H9 (cell line): Measurements from ENCODE around the gene APBB2. TPM values are rescaled to one million over a fixed set of nuclear protein-coding genes. Genes with fewer than 3 reads are reported as not detected.

Experiments used
- DNase-seq: peaks from one replicate; pipeline ENCODE4 v3.0.0-alpha.2; 2017
- H2AFZ ChIP-seq: one replicate; pipeline ENCODE4 v1.6.1; 2013; ENCODE audit warnings: mild to moderate bottlenecking, low read length, control low read depth, moderate library complexity
- H2AK5ac ChIP-seq: 2 replicates; pipeline ENCODE4 v1.6.1; 2013; ENCODE audit warnings: low read length, control low read depth, mixed read lengths; ENCODE audit not compliant: insufficient read length
- H2BK120ac ChIP-seq: one replicate; pipeline ENCODE4 v1.6.1; 2013; ENCODE audit warnings: low read depth, mild to moderate bottlenecking, low read length, control low read depth, inconsistent platforms; ENCODE audit not compliant: poor library complexity, severe bottlenecking
- H2BK12ac ChIP-seq: 2 replicates; pipeline ENCODE4 v1.6.1; 2013; ENCODE audit warnings: low read length, control low read depth, mixed read lengths, low read depth; ENCODE audit not compliant: insufficient read length
- H2BK15ac ChIP-seq: 2 replicates; pipeline ENCODE4 v1.6.1; 2013; ENCODE audit warnings: low read depth, low read length, control low read depth
- H2BK20ac ChIP-seq: one replicate; pipeline ENCODE4 v1.6.1; 2013; ENCODE audit warnings: low read depth, mild to moderate bottlenecking, low read length, control low read depth, inconsistent platforms; ENCODE audit not compliant: poor library complexity, severe bottlenecking
- H2BK5ac ChIP-seq: 2 replicates; pipeline ENCODE4 v1.6.1; 2013; ENCODE audit warnings: low read length, control low read depth, mixed read lengths; ENCODE audit not compliant: insufficient read length
- H3K14ac ChIP-seq: 2 replicates; pipeline ENCODE4 v1.6.1; 2013; ENCODE audit warnings: low read length, control low read depth; ENCODE audit not compliant: insufficient read depth
- H3K18ac ChIP-seq: 2 replicates; pipeline ENCODE4 v1.6.1; 2013; ENCODE audit warnings: low read depth, mild to moderate bottlenecking, mixed read lengths, low read length, control low read depth; ENCODE audit not compliant: insufficient read length
- H3K23ac ChIP-seq: 2 replicates; pipeline ENCODE4 v1.6.1; 2013; ENCODE audit warnings: low read length, control low read depth, mixed read lengths, low read depth; ENCODE audit not compliant: insufficient read length
- H3K23me2 ChIP-seq: 2 replicates; pipeline ENCODE4 v1.6.1; 2013; ENCODE audit warnings: low read depth, mild to moderate bottlenecking, mixed read lengths, low read length, control low read depth; ENCODE audit not compliant: insufficient read length, poor library complexity, severe bottlenecking
- H3K27ac ChIP-seq: 2 replicates; pipeline ENCODE4 v1.5.1; 2013; ENCODE audit warnings: low read length, control low read depth, mixed read lengths, low read depth; ENCODE audit not compliant: insufficient read length
- H3K27me3 ChIP-seq: 2 replicates; pipeline ENCODE4 v1.6.1; 2013; ENCODE audit warnings: low read length, control low read depth, inconsistent platforms; ENCODE audit not compliant: insufficient read depth
- H3K4ac ChIP-seq: 2 replicates; pipeline ENCODE4 v1.6.1; 2013; ENCODE audit warnings: low read depth, mild to moderate bottlenecking, control low read depth, inconsistent platforms, low read length, moderate library complexity
- H3K4me1 ChIP-seq: 2 replicates; pipeline ENCODE4 v1.6.1; 2013; ENCODE audit warnings: low read length, control low read depth, inconsistent platforms; ENCODE audit not compliant: insufficient read depth
- H3K4me2 ChIP-seq: 2 replicates; pipeline ENCODE4 v1.6.1; 2013; ENCODE audit warnings: low read length, control low read depth, mixed read lengths; ENCODE audit not compliant: insufficient read length, insufficient read depth
- H3K56ac ChIP-seq: 2 replicates; pipeline ENCODE4 v1.6.1; 2013; ENCODE audit warnings: low read depth, mild to moderate bottlenecking, mixed read lengths, low read length, control low read depth; ENCODE audit not compliant: insufficient read length
- H3K79me1 ChIP-seq: 2 replicates; pipeline ENCODE4 v1.6.1; 2013; ENCODE audit warnings: low read depth, mild to moderate bottlenecking, moderate library complexity, low read length, control low read depth, inconsistent platforms; ENCODE audit not compliant: insufficient read depth, poor library complexity, severe bottlenecking
- H3K79me2 ChIP-seq: 2 replicates; pipeline ENCODE4 v1.6.1; 2013; ENCODE audit warnings: low read length, control low read depth, inconsistent platforms; ENCODE audit not compliant: insufficient read depth
- H3K9ac ChIP-seq: 2 replicates; pipeline ENCODE4 v1.6.1; 2013; ENCODE audit warnings: low read length, control low read depth, mixed read lengths; ENCODE audit not compliant: insufficient read length; ENCODE audit errors: extremely low read depth
- H3K9me3 ChIP-seq: one replicate; pipeline ENCODE4 v1.6.1; 2013; ENCODE audit warnings: low read depth, low read length, inconsistent platforms; ENCODE audit not compliant: control insufficient read depth
- H3T11ph ChIP-seq: one replicate; pipeline ENCODE4 v1.6.1; 2013; ENCODE audit warnings: mild to moderate bottlenecking, low read length, control low read depth, inconsistent platforms
- H4K20me1 ChIP-seq: one replicate; pipeline ENCODE4 v1.6.1; 2013; ENCODE audit not compliant: control insufficient read depth, insufficient read length, insufficient read depth
- H4K5ac ChIP-seq: 2 replicates; pipeline ENCODE4 v1.6.1; 2013; ENCODE audit warnings: low read depth, mild to moderate bottlenecking, mixed read lengths, low read length, control low read depth; ENCODE audit not compliant: insufficient read length
- H4K8ac ChIP-seq: replicated peaks from 2 replicates; pipeline ENCODE4 v1.6.1; 2013; ENCODE audit warnings: low read length, control low read depth, mixed read lengths, low read depth; ENCODE audit not compliant: insufficient read length
- H4K91ac ChIP-seq: 2 replicates; pipeline ENCODE4 v1.6.1; 2013; ENCODE audit warnings: low read depth, mild to moderate bottlenecking, moderate library complexity, mixed read lengths, low read length, control low read depth; ENCODE audit not compliant: insufficient read length
- H3K27ac Mint-ChIP-seq, 3 experiments: 2 replicates in 2 of 3; 3 replicates in 1 of 3; pipeline ENCODE4 v1.8.0; 2020 to 2021; ENCODE audit warnings: mixed read lengths in 3 of 3, mild to moderate bottlenecking in 1 of 3, moderate library complexity in 1 of 3
- H3K27me3 Mint-ChIP-seq: 2 replicates; pipeline ENCODE4 v1.8.0; 2021; ENCODE audit warnings: low read depth, mild to moderate bottlenecking, moderate library complexity, mixed read lengths
- H3K36me3 Mint-ChIP-seq, 3 experiments: 2 replicates in 2 of 3; 3 replicates in 1 of 3; pipeline ENCODE4 v1.8.0; 2020 to 2021; ENCODE audit warnings: low read depth in 3 of 3, mixed read lengths in 3 of 3; ENCODE audit not compliant: insufficient read depth in 1 of 3
- H3K4me1 Mint-ChIP-seq, 2 experiments: 2 replicates each; pipeline ENCODE4 v1.8.0; 2020; ENCODE audit warnings: mixed read lengths in 2 of 2
- H3K4me3 Mint-ChIP-seq, 2 experiments: 2 replicates in 1 of 2; 3 replicates in 1 of 2; pipeline ENCODE4 v1.8.0; 2020 to 2021; ENCODE audit warnings: mild to moderate bottlenecking in 2 of 2, mixed read lengths in 2 of 2, moderate library complexity in 1 of 2
- H3K9me3 Mint-ChIP-seq, 2 experiments: 2 replicates in 1 of 2; 3 replicates in 1 of 2; pipeline ENCODE4 v1.8.0; 2020; ENCODE audit warnings: mild to moderate bottlenecking in 2 of 2, mixed read lengths in 2 of 2, moderate library complexity in 1 of 2
- WGBS: extraction: QIAGEN DNeasy Blood & Tissue Kit; methylation state at CpG from one replicate; pipeline ENCODE4 v1.1.7; 2013; ENCODE audit warnings: missing lambda C conversion rate, low lambda C conversion rate, mixed read lengths; ENCODE audit not compliant: insufficient read length; ENCODE audit errors: extremely low coverage; 5-methylcytosine and 5-hydroxymethylcytosine counted together
- total RNA-seq: library from RNA; stranded (reverse); gene quantifications from 2 replicates; pipeline ENCODE4 v1.2.1, GENCODE V29; 2021
- TF ChIP-seq, protein P1 (sequence below): fragments of 200-600 bp; sonication (generic); conservative IDR thresholded peaks from 3 replicates; pipeline ENCODE4 v1.8.0; 2021; ENCODE audit warnings: antibody characterized with exemption, mild to moderate bottlenecking

The APBB2 gene
- total RNA-seq, 1 experiment from 2014 or later: 39.6 TPM

DNA sequence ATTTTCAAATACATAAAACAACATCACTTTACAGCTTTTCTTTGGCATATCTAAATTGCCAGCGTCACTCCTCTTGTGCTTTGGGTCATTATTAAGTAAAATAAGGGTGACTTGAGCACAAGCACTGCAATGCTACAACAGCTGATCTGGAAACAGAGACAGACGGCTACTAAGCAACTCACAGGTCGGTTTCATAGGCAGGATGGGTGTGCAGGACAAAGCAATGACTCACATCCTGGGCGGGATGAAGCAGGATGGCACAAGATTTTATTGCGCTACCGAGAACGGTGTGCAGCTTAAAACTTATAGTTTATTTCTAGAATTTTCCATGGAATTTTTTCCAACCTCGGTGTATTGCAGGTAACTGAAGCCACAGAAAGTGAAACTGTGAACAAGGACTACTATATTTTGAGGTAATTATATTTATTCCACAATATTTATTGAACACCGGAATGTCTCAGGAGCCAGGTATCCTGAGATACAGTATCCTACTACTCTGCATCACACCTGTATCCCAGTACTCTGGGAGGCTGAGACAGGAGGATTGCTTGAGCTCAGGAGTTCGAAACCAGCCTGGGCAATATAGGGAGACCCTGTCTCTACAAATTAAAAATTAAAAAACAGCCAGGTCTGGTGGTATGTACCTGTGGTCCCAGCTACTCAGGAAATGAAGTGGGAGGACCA, 215.5 kb downstream of the APBB2 start:
- no peaks in the 10 kb centered on the region for H3K23me2 ChIP-seq
- H3K79me1 ChIP-seq: no peaks in the 10 kb centered on the region
- H2BK12ac ChIP-seq: no peak overlapping the region
- no peaks in the 10 kb centered on the region for H3K9me3 Mint-ChIP-seq
- no peaks in the 10 kb centered on the region for H3K27me3 ChIP-seq
- H2BK5ac ChIP-seq: no peak overlapping the region
- peaks cover 6% of the 10 kb centered on the region; the same call in 1 of the 2 replicates for H3K4me1 ChIP-seq
- no peak overlapping the region for H3T11ph ChIP-seq
- no peak overlapping the region for H2BK20ac ChIP-seq
- H4K91ac ChIP-seq: no peak overlapping the region
- H2BK15ac ChIP-seq: no peak overlapping the region
- TF ChIP-seq, protein P1, sequence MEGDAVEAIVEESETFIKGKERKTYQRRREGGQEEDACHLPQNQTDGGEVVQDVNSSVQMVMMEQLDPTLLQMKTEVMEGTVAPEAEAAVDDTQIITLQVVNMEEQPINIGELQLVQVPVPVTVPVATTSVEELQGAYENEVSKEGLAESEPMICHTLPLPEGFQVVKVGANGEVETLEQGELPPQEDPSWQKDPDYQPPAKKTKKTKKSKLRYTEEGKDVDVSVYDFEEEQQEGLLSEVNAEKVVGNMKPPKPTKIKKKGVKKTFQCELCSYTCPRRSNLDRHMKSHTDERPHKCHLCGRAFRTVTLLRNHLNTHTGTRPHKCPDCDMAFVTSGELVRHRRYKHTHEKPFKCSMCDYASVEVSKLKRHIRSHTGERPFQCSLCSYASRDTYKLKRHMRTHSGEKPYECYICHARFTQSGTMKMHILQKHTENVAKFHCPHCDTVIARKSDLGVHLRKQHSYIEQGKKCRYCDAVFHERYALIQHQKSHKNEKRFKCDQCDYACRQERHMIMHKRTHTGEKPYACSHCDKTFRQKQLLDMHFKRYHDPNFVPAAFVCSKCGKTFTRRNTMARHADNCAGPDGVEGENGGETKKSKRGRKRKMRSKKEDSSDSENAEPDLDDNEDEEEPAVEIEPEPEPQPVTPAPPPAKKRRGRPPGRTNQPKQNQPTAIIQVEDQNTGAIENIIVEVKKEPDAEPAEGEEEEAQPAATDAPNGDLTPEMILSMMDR: no peak
- no peaks in the 10 kb centered on the region for H4K20me1 ChIP-seq
- no peak overlapping the region for H3K56ac ChIP-seq
- H3K4ac ChIP-seq: no peak overlapping the region
- no peak overlapping the region for H3K14ac ChIP-seq
- no peak overlapping the region for H3K27ac ChIP-seq
- no peaks in the 10 kb centered on the region for H3K9me3 ChIP-seq
- no peak overlapping the region for H3K18ac ChIP-seq
- no peak overlapping the region for H2AFZ ChIP-seq
- no peak overlapping the region for H2BK120ac ChIP-seq
- no peak overlapping the region for H3K4me3 Mint-ChIP-seq
- DNase-seq: no peak
- no peak overlapping the region for H4K5ac ChIP-seq
- peak overlapping the region in 2 of 3 experiments; percentile 5 to 72; a peak in 1 of 7 replicates for H3K27ac Mint-ChIP-seq
- H3K36me3 Mint-ChIP-seq: no peaks in the 10 kb centered on the region
- no peak overlapping the region for H4K8ac ChIP-seq
- no peaks in the 10 kb centered on the region for H3K27me3 Mint-ChIP-seq
- no peak overlapping the region for H3K9ac ChIP-seq
- no peak overlapping the region for H3K4me2 ChIP-seq
- no peaks in the 10 kb centered on the region for H3K79me2 ChIP-seq
- no peak overlapping the region for H2AK5ac ChIP-seq
- WGBS: no CpG with 5 or more reads among the region's 10 CpGs
- peaks cover 23 to 27% of the 10 kb centered on the region in 2 experiments for H3K4me1 Mint-ChIP-seq
- H3K23ac ChIP-seq: no peak overlapping the region
